Fibroblast of lung (primary cell): ENCODE measurements around the gene DPH7. TPM values are rescaled to one million over a fixed set of nuclear protein-coding genes. Genes with fewer than 3 reads are reported as not detected.
"Not testable (repeated sequence)": the region's sequence is repeated elsewhere in the genome, so short reads cannot be mapped to it uniquely, and the experiment has no call there.

Experiments used
- DNase-seq, 2 donors: peaks; one replicate each; pipeline versions ENCODE4 v3.0.0 to v3.0.0-alpha.2; 2010; ENCODE audit warnings: low read depth in 2 of 2
- H2AFZ ChIP-seq: 2 replicates; pipeline ENCODE4 v1.5.1; 2012; ENCODE audit warnings: low read length, control low read depth, inconsistent platforms
- H3K27ac ChIP-seq: 2 replicates; pipeline ENCODE4 v1.5.1; 2011; ENCODE audit warnings: low read length, control low read depth; ENCODE audit not compliant: insufficient read depth
- H3K27me3 ChIP-seq: 2 replicates; pipeline ENCODE4 v1.5.1; 2011; ENCODE audit warnings: mild to moderate bottlenecking, low read length; ENCODE audit not compliant: control insufficient read depth, insufficient read depth
- H3K36me3 ChIP-seq: 2 replicates; pipeline ENCODE4 v1.5.1; 2011; ENCODE audit warnings: low read length; ENCODE audit not compliant: control insufficient read depth, insufficient read depth
- H3K4me1 ChIP-seq: 2 replicates; pipeline ENCODE4 v1.5.1; 2011; ENCODE audit warnings: low read length; ENCODE audit not compliant: control insufficient read depth, insufficient read depth; ENCODE audit errors: extremely low read depth
- H3K4me2 ChIP-seq: 2 replicates; pipeline ENCODE4 v1.5.1; 2011; ENCODE audit warnings: low read length, control low read depth; ENCODE audit not compliant: insufficient read depth; ENCODE audit errors: extremely low read depth
- H3K4me3 ChIP-seq, 4 experiments: fragments of 200-600 bp in 1 of 4; sonication (generic) in 1 of 4; replicated peaks in 1 of 4; 2 replicates each; pipeline ENCODE4 v1.5.1; 2011 to 2016; ENCODE audit warnings: low read length in 4 of 4, low read depth in 3 of 4, mild to moderate bottlenecking in 3 of 4, control low read depth in 2 of 4, inconsistent platforms in 1 of 4, mixed read lengths in 1 of 4; ENCODE audit not compliant: insufficient read depth in 1 of 4; ENCODE audit errors: control extremely low read depth in 1 of 4
- H3K79me2 ChIP-seq: 2 replicates; pipeline ENCODE4 v1.5.1; 2012; ENCODE audit warnings: mild to moderate bottlenecking, low read length, inconsistent platforms; ENCODE audit not compliant: control insufficient read depth, insufficient read depth
- H3K9ac ChIP-seq: 2 replicates; pipeline ENCODE4 v1.5.1; 2011; ENCODE audit warnings: mild to moderate bottlenecking, low read length, control low read depth; ENCODE audit not compliant: insufficient read depth
- H3K9me3 ChIP-seq: 2 replicates; pipeline ENCODE4 v1.5.1; 2012; ENCODE audit warnings: low read depth, low read length; ENCODE audit not compliant: control insufficient read depth, insufficient read depth
- H4K20me1 ChIP-seq: 2 replicates; pipeline ENCODE4 v1.5.1; 2011; ENCODE audit warnings: low read length; ENCODE audit not compliant: control insufficient read depth, insufficient read depth; ENCODE audit errors: extremely low read depth
- EZH2 ChIP-seq: IDR thresholded peaks from 2 replicates; pipeline ENCODE4 v1.5.1; 2012; ENCODE audit warnings: low read length, control low read depth, mild to moderate bottlenecking; ENCODE audit errors: missing control alignments
- polyA plus RNA-seq, 2 donors: library from polyadenylated mRNA; depleted of rRNA in 1 of 2; stranded (reverse) in 1 of 2; unstranded in 1 of 2; fragments of >200 nt; gene quantifications; 2 replicates each; pipeline ENCODE4 v1.2.1, GENCODE V29; 2011 to 2012; ENCODE audit warnings: missing spikeins in 1 of 2
- total RNA-seq: library from RNA; depleted of rRNA; stranded (reverse); fragments of >200 nt; gene quantifications from 2 replicates; pipeline ENCODE4 v1.2.1, GENCODE V29; 2014
- TF ChIP-seq, protein P1 (sequence below), 2 donors: IDR thresholded peaks in 1 of 2; conservative IDR thresholded peaks in 1 of 2; 1 replicate in 1 of 2; 2 replicates in 1 of 2; pipeline ENCODE4 v1.5.1; 2011 to 2012; ENCODE audit warnings: low read length in 2 of 2, control low read depth in 1 of 2, inconsistent platforms in 1 of 2, low read depth in 1 of 2, mild to moderate bottlenecking in 1 of 2

The DPH7 gene
- total and polyA plus RNA-seq, 2 donors (not counting 1 experiment from before 2014, with no cell fraction given): 15.7 to 20.6 TPM

DNA sequence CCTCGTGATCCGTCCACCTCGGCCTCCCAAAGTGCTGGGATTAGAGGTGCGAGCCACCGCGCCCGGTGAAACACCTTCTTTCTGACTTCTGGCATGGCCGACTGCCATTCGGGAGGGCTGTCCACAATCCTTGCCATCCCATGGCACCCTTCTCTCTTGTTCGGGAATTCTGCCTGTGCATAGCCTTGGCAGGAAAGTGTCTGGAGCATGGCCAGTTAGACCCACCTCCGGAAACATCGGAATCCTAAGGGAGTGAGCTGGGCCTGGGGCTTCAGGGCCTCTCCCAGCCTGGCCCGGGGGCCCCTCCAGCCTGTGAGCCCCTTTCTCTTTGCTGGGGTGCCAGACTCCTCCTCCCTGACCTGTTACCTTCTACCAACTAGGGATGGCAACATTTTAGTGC lies 25.2 kb upstream of the DPH7 start:
- Histone ChIP-seq H3K27ac (no peak overlapping the region), H3K27me3 (peaks cover 4% of the 10 kb centered on the region), H2AFZ (no peak overlapping the region), H3K79me2 (peaks cover 2% of the 10 kb centered on the region), H3K4me3 (no peak overlapping the region), H3K9ac (no peak overlapping the region), H3K4me2 (no peak overlapping the region), H4K20me1 (no peaks in the 10 kb centered on the region), H3K9me3 (no peaks in the 10 kb centered on the region), H3K4me1 (peaks cover 7% of the 10 kb centered on the region), H3K36me3 (no peaks in the 10 kb centered on the region)
- TF ChIP-seq EZH2: no peak
- TF ChIP-seq, protein P1, sequence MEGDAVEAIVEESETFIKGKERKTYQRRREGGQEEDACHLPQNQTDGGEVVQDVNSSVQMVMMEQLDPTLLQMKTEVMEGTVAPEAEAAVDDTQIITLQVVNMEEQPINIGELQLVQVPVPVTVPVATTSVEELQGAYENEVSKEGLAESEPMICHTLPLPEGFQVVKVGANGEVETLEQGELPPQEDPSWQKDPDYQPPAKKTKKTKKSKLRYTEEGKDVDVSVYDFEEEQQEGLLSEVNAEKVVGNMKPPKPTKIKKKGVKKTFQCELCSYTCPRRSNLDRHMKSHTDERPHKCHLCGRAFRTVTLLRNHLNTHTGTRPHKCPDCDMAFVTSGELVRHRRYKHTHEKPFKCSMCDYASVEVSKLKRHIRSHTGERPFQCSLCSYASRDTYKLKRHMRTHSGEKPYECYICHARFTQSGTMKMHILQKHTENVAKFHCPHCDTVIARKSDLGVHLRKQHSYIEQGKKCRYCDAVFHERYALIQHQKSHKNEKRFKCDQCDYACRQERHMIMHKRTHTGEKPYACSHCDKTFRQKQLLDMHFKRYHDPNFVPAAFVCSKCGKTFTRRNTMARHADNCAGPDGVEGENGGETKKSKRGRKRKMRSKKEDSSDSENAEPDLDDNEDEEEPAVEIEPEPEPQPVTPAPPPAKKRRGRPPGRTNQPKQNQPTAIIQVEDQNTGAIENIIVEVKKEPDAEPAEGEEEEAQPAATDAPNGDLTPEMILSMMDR (conservative IDR thresholded peaks at IDR 0.05 in 1 of 2, IDR thresholded peaks at IDR 0.05 in 1 of 2; ENCODE audit: low read depth in 1 of 2, low read length in 2 of 2): no peak
- no peak for DNase-seq

DNA sequence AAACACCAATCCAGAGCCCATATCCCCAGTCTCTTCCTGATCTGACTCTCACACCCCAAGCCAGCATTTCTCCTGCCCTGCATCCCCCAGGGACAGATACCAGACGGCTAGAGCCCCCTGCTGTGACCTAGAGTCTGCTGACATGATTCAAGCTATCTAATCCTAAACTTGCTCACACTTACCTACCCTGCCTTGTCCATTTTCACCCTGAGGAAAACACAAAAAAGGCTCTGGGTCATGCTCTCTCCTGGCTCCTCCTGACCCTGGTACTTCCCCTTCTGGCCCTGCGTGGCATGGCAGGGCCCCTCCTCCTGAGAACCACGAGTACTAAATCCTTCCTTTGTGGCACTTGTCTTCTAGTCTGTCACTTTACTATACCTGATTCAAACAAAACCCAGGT lies 23.9 kb upstream of the DPH7 start:
- Histone ChIP-seq H3K36me3 (no peaks in the 10 kb centered on the region), H4K20me1 (no peaks in the 10 kb centered on the region), H3K9me3 (no peaks in the 10 kb centered on the region)

DNA sequence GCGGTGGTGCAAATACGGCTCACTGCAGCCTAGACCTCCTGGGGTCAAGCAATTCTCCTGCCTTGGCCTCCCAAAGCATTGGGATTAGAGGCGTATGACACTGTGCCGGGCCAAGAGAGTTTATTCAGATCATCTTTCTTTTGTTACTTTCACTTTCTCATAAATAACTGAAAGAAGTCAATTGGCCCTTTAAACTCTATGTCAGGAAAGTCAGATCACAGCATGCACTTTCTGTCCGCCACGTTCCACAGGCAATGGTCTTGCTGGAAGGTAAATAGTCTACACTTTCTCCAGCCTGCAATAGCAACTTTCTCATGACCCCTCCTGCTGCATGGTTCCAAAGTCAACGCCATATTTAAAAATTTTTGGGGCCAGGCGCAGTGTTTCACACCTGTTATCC lies 20.2 kb upstream of the DPH7 start:
- Histone ChIP-seq H2AFZ (no peak overlapping the region), H3K4me1 (no peaks in the 10 kb centered on the region), H3K4me2 (no peak overlapping the region), H3K36me3 (no peaks in the 10 kb centered on the region), H3K9ac (no peak overlapping the region), H4K20me1 (no peaks in the 10 kb centered on the region), H3K27me3 (peaks cover 4% of the 10 kb centered on the region), H3K79me2 (no peaks in the 10 kb centered on the region), H3K4me3 (no peak overlapping the region), H3K27ac (no peak overlapping the region), H3K9me3 (no peaks in the 10 kb centered on the region)
- TF ChIP-seq, protein P1 (conservative IDR thresholded peaks at IDR 0.05 in 1 of 2, IDR thresholded peaks at IDR 0.05 in 1 of 2; ENCODE audit: low read depth in 1 of 2, low read length in 2 of 2): no peak
- TF ChIP-seq EZH2: no peak
- DNase-seq: no peak

More for the DNA sequence above, 23.9 kb upstream of the DPH7 start:
- H3K79me2 ChIP-seq: peaks cover 2% of the 10 kb centered on the region
- H3K9ac ChIP-seq: no peak overlapping the region
- no peak overlapping the region for H3K4me2 ChIP-seq
- DNase-seq: no peak
- H3K4me1 ChIP-seq: peaks cover 7% of the 10 kb centered on the region
- TF ChIP-seq, protein P1 (conservative IDR thresholded peaks at IDR 0.05 in 1 of 2, IDR thresholded peaks at IDR 0.05 in 1 of 2; ENCODE audit: low read depth in 1 of 2, low read length in 2 of 2): no peak
- no peak for TF ChIP-seq EZH2
- no peak overlapping the region for H3K27ac ChIP-seq
- H2AFZ ChIP-seq: no peak overlapping the region
- H3K27me3 ChIP-seq: peaks cover 4% of the 10 kb centered on the region
- H3K4me3 ChIP-seq: no peak overlapping the region

DNA sequence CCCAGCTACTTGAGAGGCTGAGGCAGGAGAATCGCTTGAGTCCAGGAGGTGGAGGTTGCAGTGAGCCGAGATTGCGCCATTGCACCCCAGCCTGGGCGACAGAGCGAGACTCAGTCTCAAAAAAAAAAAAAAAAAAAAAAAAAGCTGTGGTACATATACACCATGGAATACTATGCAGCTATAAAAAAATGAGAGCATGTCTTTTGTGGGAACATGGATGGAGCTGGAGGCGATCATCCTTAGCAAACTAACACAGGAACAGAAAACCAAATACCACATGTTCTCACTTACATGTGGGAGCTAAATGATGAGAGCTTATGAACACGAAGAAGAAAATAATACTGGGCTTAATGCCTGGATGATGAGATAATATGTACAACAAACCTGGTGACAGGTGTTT lies 17.9 kb upstream of the DPH7 start:
- not testable (repeated sequence) for H3K4me3 ChIP-seq, H3K4me2 ChIP-seq, H3K9me3 ChIP-seq, H4K20me1 ChIP-seq, H2AFZ ChIP-seq, DNase-seq, H3K27me3 ChIP-seq, H3K4me1 ChIP-seq, H3K79me2 ChIP-seq, H3K36me3 ChIP-seq, H3K27ac ChIP-seq, H3K9ac ChIP-seq
